HG03175 (cell line): ENCODE measurements around the gene ARG2.
A peak's percentile ranks its signal among the peaks of the same experiment; 100 is the strongest.
"Not testable (repeated sequence)": the region's sequence is repeated elsewhere in the genome, so short reads cannot be mapped to it uniquely, and the experiment has no call there.

Source experiments
- ATAC-seq: cut with Tn5 transposase; IDR thresholded peaks from one replicate; pipeline ENCODE4 v1.9.1; 2021; ENCODE audit warnings: mild to moderate bottlenecking, moderate library complexity; ENCODE audit not compliant: unreplicated experiment

Gene ARG2

DNA sequence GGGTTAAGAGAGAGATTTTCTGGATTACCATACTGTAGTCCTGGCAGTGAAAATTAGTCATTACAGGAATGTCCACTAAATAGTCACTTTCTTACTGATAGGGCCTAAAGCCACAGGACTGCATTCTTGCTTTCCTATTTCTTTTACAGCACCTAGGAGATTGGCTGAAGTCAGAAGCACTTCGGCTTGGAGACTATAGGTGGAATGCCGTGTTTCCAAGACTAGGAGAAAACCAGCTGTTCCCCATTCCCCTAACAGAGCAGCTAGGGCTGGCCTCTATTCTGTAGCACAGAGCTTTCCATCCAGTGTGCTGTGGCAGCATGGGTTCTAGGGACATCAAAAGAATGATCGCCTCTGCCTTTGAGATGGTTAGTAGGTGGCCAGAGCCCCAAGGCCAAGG is 34.7 kb upstream of the ARG2 start:
- ATAC-seq, result no peak

DNA sequence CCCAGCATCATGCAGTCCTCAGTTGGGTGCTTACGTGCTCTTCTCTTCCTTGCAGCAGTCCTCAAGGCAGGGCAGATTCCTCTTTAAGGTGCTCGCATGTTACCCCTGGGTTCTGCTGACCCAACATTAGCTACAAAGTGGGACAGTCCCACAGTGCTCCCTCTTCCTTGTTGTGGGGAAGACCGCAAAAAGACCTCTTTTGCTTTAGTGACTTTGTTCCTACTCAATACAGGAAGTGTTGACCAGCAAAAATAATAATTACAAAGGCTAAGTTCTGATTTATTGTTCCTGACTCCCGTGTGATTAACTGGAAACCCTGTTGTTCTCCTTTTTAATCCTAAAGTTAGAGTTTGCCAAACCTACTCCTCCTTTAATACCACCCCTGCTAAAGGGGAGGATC is 33.4 kb upstream of the ARG2 start:
- no peak for ATAC-seq

DNA sequence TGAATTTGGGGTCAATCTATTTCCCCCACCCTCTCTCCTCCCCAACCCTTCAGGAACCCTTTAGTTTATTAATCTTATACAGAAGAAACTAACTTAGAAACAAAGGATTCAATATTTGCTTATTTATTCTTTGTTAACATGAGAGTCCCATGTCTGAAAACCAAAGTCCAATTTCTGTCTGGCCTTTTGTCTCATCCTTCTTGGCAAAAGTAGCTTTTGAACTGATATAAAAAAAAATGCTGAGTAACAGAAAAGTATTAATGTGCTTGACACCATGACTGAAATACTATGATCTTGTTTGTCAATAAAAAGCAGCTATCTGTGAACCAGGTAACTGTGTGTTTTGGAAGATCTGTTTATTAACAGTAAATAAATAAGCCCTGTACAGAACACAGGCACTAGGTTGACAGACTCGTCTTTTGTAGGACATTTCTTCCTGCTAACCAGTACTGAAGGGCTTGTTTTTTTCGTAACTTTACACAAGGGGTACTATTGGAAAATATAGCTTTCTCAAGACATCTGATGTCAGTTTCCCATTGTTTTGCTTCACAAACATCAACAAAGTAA is 30.4 kb upstream of the ARG2 start:
- no peak for ATAC-seq

DNA sequence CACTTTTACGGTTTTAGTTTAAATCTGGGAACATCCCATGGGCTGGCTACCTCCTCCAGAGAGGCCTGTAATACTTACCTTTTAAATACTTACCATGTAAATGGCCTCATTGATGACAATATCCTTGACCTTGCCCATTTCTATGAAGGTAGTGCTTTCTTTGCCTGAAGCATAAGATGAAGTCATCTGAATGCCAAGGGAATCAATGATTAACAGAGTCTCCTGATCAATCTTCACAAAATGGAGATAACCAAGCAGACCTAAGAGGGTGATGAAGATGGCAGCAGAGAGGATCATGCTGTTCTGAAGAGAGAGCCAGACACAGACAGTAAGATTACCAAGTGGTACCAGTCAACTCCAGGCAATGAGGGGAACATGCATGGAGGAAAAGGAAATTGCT is 26.1 kb upstream of the ARG2 start:
- ATAC-seq, result not testable (repeated sequence)

DNA sequence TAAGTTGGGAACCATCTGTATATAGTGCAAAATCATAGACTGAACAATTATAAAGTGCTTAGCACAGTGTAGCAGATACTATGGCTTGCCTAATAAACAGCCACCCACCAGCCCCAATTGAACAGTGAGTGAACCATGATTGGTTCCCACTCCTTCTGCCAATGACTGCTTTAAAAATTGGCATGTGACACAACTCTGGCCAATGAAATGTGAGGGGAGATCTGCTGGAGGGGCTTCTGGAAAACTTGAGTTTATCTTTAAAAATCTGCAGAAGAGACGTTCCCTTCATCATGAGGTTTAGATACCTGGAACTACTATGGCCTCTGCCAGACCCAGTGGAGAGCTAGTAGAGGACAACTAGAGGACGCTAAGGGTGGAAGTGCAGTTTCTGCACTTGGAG is 24.3 kb upstream of the ARG2 start:
- no peak for ATAC-seq

DNA sequence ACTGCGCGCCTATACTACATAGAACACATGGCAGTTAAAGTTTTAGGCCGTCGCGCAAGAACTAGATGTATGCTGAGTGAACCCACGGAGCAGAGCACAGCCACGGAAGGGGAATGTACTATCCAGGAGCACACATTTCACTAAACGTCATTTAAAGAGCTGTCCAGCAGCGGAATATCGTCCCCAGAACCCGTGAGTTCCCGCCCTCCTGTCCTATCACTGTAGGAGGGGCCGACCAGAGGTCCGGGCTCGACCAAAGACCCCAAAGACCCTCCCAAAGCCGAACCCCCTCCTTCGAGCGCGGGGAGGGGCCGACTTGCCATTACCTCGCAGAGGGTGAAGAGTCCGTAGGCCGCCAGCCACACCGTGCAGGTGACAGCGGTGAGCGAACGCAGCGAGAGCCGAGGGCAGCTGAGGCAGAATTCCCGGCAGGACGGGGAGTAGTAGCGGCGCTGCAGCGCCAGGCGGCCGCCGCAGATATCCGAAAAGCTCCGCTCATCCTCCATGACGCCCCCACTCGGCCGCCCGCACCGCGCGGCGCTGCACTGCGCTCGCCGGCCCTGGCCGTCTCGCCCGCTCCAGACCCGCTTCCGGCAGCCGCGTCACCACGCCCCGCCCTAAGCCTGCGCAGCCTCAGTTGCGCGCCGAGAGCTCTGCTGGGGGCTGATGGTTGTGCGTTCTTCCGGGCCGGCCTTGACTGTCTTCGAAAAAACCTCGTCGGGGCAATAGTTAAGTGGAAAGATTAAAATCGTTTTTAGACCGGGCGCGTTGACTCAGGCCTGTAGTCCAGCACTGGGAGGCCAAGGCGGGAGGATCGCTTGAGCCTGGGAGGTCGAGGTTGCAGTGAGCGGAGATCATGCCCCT is 19.8 kb upstream of the ARG2 start, which contains the start of gene PIGH:
PIGH (minus strand) TSS at position 571 of the 864 bp plus-strand sequence; CDS start at position 506, 65 bp downstream.
- peak; percentile 88 for ATAC-seq

DNA sequence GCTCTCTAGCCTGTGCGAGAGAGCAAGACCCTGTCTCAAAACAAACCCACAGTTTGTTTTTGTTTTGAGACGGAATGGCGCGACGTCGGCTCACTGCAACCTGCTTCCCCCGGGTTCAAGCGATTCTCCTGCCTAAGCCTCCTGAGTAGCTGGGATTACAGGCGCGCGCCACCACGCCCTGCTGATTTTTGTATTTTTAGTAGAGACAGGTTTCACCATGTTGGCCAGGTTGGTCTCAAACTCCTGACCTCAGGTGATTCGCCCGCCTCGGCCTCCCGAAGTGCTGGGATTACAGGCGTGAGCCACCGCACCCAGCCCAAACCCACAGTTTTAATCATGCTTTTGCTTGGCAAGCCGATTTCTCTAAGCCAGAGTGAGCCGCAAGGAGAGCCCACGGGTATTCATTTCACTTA is 19.2 kb upstream of the ARG2 start:
- ATAC-seq, result not testable (repeated sequence)

DNA sequence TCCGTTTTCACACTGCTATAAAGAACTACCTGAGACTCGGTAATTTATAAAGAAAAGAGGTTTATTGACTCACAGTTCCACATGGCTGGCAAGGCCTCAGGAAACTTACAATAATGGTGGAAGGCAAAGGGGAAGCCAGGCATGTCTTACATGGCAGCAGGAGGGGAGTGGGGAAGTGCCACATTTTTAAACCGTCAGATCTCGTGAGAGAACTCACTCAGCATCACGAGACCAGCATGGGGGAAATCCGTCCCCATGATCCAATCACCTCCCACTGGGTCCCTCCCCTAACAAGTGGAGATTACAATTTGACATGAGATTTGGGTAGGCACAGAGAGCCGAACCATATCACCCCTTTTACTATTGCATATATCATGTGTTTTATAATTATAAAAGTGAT is 17.6 kb upstream of the ARG2 start:
- ATAC-seq, result no peak

DNA sequence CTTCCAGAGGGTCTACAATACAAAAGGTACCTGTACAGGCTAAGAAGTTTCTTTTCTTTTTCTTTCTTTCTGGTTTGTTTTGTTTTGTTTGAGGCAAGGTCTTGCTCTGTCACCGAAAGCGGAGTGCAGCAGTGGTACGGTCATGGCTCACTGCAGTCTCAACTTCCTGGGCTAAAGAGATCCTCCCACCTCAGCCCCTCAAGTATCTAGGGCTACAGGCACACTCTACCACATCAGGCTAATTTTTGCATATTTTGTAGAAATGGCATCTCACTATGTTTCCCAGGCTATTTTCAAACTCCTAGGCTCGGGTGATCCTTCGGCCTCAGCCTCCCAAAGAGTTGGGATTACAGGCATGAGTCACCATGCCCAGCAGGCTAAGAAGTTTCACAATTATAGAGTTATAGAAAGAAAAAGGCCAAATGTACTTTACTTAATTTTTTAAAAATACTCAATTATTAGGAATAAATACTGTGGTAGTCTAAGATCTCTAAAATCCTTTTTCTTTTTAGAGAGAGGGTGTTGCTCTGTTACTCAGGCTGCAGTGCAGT is 16.6 kb upstream of the ARG2 start:
- peak; percentile 78 for ATAC-seq

DNA sequence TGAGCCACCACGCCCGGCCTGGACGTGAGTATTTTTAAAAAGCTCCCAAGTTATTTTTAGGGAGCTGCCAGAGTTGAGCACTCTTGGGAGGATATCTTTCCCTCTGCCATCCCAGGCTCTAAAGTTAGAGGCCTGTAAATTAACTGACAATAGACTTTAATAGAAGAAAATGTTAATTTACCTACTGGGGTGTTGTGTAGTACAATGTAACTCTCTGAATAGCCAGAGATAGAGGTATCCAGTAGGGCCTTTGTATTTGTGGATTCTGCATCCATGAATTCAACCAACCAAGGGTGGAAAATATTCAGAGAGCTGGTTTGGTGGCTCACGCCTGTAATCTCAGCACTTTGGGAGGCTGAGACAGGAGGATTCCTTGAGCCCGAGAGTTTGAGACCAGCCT is 12.1 kb upstream of the ARG2 start:
- no peak for ATAC-seq

DNA sequence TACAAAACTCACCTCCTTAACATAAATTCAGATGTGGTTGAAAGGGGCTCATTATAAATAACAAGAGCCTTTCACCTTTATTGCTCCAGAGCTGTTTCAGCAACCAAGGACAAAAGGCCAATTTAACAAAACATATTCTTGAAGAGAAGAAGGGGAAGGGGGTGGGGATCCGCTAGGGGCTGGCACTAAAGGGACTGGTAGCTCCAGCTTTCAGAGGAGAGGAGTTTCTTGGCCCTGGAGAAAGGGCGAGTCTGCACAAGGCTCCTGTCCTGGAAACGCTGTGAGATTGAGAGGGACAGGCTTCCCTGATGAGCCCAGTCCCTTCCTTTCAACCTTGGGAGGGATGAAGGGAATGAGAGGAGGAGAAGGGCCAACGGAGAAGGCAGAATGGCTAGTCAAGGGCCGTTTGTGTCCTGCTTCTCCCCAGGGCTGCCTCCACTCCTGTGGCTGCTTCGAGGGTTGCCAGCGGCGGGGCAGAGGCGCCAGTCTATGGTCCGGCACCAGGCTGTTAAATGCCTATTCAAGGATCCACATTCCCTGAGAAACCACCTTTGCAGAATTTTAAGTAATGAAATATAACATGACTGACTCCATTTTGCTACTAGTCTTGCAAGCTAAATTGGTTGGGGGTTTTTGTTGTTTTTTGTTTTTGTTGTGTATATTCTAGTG is 9.9 kb upstream of the ARG2 start:
- ATAC-seq, result no peak

DNA sequence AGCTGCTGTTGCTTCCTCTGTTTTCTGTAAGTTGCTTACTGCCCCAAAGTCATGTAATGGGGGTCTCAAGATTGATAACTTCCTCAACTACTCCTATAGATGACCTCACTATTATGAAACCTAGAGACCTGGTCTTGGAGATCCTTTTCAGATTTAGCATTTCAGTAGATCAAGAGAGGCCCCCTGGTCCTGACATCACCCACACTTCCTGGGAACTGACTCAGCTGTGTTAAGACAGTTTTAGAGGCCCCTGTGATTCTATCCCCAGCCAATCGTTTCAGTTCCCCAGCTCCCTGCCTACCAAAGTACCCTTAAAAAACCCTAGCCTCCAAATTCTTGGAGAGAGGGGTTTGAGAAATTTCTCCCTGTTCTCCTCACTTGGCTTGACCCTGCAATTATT is 9.2 kb upstream of the ARG2 start:
- no peak for ATAC-seq

DNA sequence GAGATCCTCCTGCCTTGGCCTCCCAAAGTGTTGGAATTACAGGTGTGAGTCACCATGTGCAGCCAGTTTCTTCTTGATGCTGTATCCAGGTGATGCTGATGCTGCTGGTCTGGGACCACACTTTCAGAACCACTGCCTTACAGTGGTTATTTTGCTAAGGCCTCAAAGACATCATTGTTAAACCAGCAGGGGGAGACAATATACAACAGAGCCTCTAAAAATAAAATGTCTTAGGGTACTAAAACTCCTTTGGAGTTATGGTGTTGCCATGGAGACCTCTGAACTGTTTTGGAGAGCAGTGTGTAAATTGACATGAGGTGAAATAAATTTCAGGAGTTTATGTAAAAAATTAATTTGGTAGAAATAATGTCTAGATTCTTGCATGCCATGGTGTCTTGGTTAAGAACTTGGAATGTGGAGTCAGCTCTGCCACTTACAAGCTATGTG is 1.1 kb upstream of the ARG2 start:
- peak; percentile 43 for ATAC-seq

DNA sequence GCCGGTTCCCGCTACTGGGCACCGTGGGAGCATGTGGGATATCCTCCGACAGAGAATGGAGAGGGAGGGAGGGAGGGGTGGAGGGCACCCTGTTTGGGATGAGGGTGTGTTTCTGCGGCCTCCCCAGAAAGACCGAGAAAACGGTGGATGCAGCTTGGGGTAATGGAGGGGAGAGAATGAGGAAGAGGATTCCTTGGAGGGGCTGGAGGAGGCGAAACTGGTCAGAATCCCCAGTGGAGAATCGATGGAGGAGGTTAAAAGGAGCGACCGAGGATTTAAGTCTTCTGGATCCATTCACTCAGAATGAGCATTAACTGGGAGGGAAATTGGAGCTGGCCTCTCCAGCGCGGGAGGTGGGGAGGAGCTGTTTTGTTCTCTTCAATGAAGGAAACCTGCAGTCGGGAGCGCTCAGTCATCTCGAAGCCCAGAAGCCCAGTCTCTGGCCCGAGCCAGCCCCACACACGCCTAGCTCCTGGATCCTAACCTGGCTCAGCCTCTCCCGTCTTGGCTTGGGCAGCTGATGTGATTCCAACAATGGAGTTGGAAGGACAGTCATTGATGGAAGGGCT is 581 bp downstream of the ARG2 start:
- ATAC-seq, result no peak

DNA sequence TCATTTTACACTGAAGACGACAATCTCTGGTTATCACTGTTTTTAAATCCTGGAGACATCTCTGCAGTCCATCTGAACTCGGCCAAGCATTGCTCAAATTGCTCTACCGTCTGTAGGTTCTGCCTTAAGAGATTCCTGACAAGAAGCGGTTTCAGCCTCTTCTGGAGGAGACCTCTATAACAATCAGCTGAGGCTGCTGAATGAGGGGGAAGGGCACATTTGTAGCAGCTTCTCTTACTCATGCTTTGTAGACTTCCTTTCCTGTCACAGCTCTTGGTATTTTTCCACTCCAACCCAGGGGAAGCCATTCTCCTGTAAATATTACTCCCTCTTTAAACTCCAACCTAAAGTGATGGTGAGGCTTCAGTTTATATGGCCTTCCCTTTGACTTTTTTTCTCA is 3.0 kb downstream of the ARG2 start:
- no peak for ATAC-seq

DNA sequence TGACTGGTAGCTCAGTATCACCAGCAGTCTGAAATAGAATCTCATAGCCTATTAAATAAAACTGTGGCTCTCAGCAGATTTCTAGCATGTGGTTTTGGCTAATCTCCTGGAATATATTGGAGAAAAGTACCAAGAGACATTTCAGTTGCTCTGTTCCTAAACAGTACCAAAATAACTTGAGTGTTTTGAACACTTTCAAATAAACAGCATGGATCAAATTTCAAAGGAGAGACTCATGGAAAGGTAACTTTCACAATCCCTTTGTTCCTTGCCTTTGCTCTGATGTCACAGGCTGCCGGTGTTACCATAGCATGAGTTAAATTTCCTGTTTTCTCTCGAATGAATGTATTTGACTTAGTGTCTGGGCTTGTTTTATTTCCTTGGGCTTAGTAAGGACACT is 3.4 kb downstream of the ARG2 start:
- no peak for ATAC-seq

DNA sequence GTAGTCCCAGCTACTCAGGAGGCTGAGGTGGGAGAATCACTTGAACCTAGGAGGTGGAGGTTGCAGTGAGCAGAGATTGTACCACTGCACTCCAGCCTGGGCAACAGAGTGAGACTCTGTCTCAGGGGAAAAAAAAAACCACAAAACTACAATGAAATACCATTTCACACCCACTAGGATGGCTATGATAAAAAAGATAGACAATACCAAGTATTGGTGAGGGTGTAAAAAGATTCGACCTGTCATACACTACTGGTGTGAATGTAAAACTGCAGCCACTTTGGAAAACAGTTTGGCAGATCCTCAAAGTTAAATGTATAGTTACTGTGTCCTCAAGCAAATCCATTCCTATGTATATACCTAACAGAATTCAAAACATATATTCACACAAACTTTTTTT is 6.4 kb downstream of the ARG2 start:
- ATAC-seq, result not testable (repeated sequence)

DNA sequence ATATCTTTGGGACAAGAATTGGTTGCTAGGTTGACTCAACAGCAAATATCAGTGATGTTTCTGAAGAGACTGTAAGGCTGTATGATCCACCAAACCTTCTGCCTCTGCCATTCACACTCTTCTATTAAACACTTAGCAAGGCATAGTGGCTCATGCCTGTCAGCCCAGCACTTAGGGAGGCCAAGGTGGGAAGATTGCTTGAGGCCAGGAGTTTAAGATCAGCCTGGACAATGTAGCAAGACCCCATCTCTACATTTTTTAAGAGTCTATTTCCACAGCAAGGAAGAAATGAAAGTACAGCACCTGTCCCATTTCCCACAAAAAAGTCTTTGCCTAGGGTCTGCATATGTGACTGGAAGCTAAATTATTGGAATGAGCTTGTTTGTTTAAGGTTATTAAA is 7.8 kb downstream of the ARG2 start:
- ATAC-seq, result no peak

DNA sequence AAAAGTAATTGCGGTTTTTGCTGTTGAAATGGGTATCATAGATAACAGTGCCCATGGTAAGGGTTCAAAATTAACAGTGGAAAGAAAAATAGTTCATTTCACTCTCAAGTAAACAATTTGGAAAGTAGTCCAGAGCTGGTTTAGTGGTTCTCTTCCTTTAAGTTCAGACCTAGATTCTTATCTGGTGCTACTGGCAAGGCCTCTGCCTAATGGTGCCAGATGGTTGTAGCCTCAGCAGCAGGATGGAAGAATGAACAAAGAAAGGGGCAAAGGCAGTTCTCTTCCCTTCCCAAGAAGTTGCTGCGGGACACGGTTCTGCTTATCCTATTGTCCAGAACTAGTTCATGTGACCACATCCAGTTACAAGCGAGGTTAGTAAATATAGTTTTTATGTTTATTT is 10.5 kb downstream of the ARG2 start:
- no peak for ATAC-seq

DNA sequence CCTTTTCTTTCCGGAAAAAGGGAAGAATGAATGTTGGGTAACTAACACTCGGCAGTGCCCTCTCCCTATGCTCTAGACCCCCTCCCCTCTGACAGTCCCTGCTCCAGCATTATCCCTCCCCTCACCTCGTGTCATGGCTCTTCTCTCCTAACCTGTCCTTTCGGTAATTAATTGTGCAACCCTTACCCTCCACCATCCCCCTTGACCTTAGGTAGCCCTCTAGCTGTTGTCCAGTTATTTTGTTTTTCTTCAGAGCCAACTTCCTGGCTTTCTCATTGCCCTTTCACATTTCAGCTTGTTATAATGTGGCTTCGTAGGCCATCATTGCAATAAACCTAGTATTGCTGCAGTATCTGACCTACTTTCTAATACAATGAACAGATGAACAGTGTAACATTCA is 11.2 kb downstream of the ARG2 start:
- ATAC-seq, result no peak

DNA sequence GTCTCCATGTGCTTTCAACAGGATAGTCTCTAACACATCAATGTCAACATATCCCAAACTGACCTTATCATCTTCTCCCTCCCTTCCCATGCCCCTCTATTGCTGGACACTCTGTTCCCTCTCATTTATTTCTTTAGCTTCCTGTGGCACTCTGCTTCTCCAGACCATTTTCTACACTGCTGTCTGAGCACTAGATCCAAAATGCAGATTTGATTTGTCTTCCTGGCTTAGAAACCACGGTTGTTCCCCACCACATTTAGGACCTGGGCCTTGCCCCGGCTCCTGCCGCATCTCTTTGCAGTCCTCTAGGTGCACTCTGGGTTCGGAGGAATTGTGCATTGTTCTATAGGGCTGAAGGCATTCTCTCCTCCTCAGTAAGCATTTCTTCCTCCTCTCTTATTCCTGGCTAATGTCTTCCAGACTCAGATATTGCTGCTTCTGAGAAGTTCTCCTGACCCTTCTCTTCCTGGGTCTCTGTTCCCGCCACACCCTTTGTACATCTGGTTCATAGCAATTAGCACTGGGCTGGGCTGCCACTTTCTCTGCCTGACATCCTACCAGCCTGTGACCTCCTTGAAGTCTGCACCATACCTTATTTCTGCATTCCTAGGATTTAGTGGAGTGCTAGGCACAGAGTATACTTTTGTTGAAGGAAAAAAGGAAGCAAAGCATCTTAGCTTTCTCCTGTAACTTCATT is 13.9 kb downstream of the ARG2 start:
- no peak for ATAC-seq
